DLD1 (cell line): ENCODE measurements around the gene MYO16.

ENCODE experiments used
- in situ Hi-C: cut with HindIII; loops from 2 replicates; pipeline ENCODE4 v1.10.0; 2017; ENCODE audit warnings: low sequenced_read_pairs

The MYO16 gene

GRCh38 chr13:108926862-108927261 lies 297.5 kb downstream of the MYO16 start:
- in situ Hi-C loops: no loop called here

GRCh38 chr13:108927615-108928014 lies 298.2 kb downstream of the MYO16 start:
- in situ Hi-C loops: no loop called here

- in situ Hi-C loops: no loop called here
Observed at GRCh38 chr13:108929532-108930206, 300.3 kb downstream of the MYO16 start.

- in situ Hi-C loops: no loop called here
Observed at GRCh38 chr13:108932196-108932595, 302.8 kb downstream of the MYO16 start.

- in situ Hi-C loops: no loop called here
Observed at GRCh38 chr13:108933061-108933460, 303.6 kb downstream of the MYO16 start.

- in situ Hi-C loops: no loop called here
Observed at GRCh38 chr13:108938155-108938554, 308.7 kb downstream of the MYO16 start.

GRCh38 chr13:108940121-108940520 lies 310.7 kb downstream of the MYO16 start:
- in situ Hi-C loops: no loop called here

GRCh38 chr13:108943842-108944241 lies 314.4 kb downstream of the MYO16 start:
- in situ Hi-C loops: no loop called here

- in situ Hi-C loops: no loop called here
Observed at GRCh38 chr13:108944760-108945159, 315.3 kb downstream of the MYO16 start.

GRCh38 chr13:108947551-108948030 lies 318.2 kb downstream of the MYO16 start:
- in situ Hi-C loops: no loop called here

GRCh38 chr13:108948251-108948671 lies 318.9 kb downstream of the MYO16 start:
- in situ Hi-C loops: no loop called here

- in situ Hi-C loops: no loop called here
Observed at GRCh38 chr13:108950333-108951010, 321.1 kb downstream of the MYO16 start.

- in situ Hi-C loops: no loop called here
Observed at GRCh38 chr13:108955741-108956140, 326.3 kb downstream of the MYO16 start.

- in situ Hi-C loops: no loop called here
Observed at GRCh38 chr13:108957369-108958012, 328.1 kb downstream of the MYO16 start.

GRCh38 chr13:108958013-108958376 lies 328.6 kb downstream of the MYO16 start:
- in situ Hi-C loops: no loop called here

GRCh38 chr13:108959234-108959633 lies 329.8 kb downstream of the MYO16 start:
- in situ Hi-C loops: no loop called here

GRCh38 chr13:108960006-108960405 lies 330.6 kb downstream of the MYO16 start:
- in situ Hi-C loops: no loop called here

- in situ Hi-C loops: no loop called here
Observed at GRCh38 chr13:108961542-108962125, 332.2 kb downstream of the MYO16 start.

- in situ Hi-C loops: no loop called here
Observed at GRCh38 chr13:108962654-108963053, 333.2 kb downstream of the MYO16 start.

- in situ Hi-C loops: no loop called here
Observed at GRCh38 chr13:108963276-108963810, 333.9 kb downstream of the MYO16 start.

- in situ Hi-C loops: no loop called here
Observed at GRCh38 chr13:108963846-108964600, 334.6 kb downstream of the MYO16 start.
